KMS-11 (cell line): ENCODE results near the gene LAMA2.

Experiments used
- H2AFZ ChIP-seq: fragments of 200-600 bp; sonication (generic); 2 replicates; pipeline ENCODE4 v1.6.1; 2016; ENCODE audit warnings: antibody characterized with exemption, mixed run types, low read depth
- H3K27ac ChIP-seq: fragments of 200-600 bp; sonication (generic); 2 replicates; pipeline ENCODE4 v1.6.1; 2016; ENCODE audit warnings: mild to moderate bottlenecking, mixed run types
- H3K27me3 ChIP-seq: fragments of 200-600 bp; sonication (generic); 2 replicates; pipeline ENCODE4 v1.6.1; 2017; ENCODE audit warnings: mild to moderate bottlenecking, low read depth, mixed run types, moderate library complexity; ENCODE audit not compliant: insufficient read depth
- H3K36me3 ChIP-seq: fragments of 200-600 bp; sonication (generic); 2 replicates; pipeline ENCODE4 v1.6.1; 2017; ENCODE audit warnings: mild to moderate bottlenecking, mixed run types; ENCODE audit not compliant: insufficient read depth
- H3K4me1 ChIP-seq: fragments of 200-600 bp; sonication (generic); 2 replicates; pipeline ENCODE4 v1.6.1; 2016; ENCODE audit warnings: mild to moderate bottlenecking, low read depth, mixed run types; ENCODE audit not compliant: poor library complexity, severe bottlenecking
- H3K4me2 ChIP-seq: fragments of 200-600 bp; sonication (generic); 2 replicates; pipeline ENCODE4 v1.7.0; 2016; ENCODE audit warnings: mild to moderate bottlenecking, mixed run types
- H3K4me3 ChIP-seq: fragments of 200-600 bp; sonication (generic); IDR thresholded peaks from 2 replicates; pipeline ENCODE4 v1.6.1; 2017; ENCODE audit warnings: low read depth, low read length, mixed read lengths; ENCODE audit not compliant: insufficient read depth
- H3K79me2 ChIP-seq: fragments of 200-600 bp; sonication (generic); 2 replicates; pipeline ENCODE4 v1.6.1; 2016; ENCODE audit warnings: low read depth, mixed run types; ENCODE audit not compliant: insufficient read depth
- H3K9ac ChIP-seq: fragments of 200-600 bp; sonication (generic); 2 replicates; pipeline ENCODE4 v1.6.1; 2016; ENCODE audit warnings: mild to moderate bottlenecking, mixed run types
- H4K20me1 ChIP-seq: fragments of 200-600 bp; sonication (generic); 2 replicates; pipeline ENCODE4 v1.6.1; 2016; ENCODE audit warnings: mild to moderate bottlenecking, mixed run types; ENCODE audit not compliant: insufficient read depth
- CTCF ChIP-seq: fragments of 200-600 bp; sonication (generic); conservative IDR thresholded peaks from 2 replicates; pipeline ENCODE4 v1.6.1; 2017; ENCODE audit warnings: low read depth, mild to moderate bottlenecking, antibody characterized with exemption, low read length, moderate library complexity, mixed read lengths

LAMA2 gene

GRCh38 chr6:129111853-129112252 lies 228.9 kb downstream of the LAMA2 start:
- H3K79me2 ChIP-seq = no peaks in the 10 kb centered on the region
- H3K27me3 ChIP-seq = no peaks in the 10 kb centered on the region
- no peak for TF ChIP-seq CTCF
- no peak overlapping the region for H3K27ac ChIP-seq
- no peak overlapping the region for H3K4me3 ChIP-seq
- no peak overlapping the region for H3K4me2 ChIP-seq
- H3K9ac ChIP-seq = no peak overlapping the region
- H4K20me1 ChIP-seq = no peaks in the 10 kb centered on the region
- H2AFZ ChIP-seq = no peak overlapping the region
- H3K4me1 ChIP-seq = no peaks in the 10 kb centered on the region
- H3K36me3 ChIP-seq = no peaks in the 10 kb centered on the region

GRCh38 chr6:129112591-129112990 lies 229.7 kb downstream of the LAMA2 start:
- Histone ChIP-seq H3K36me3 (no peaks in the 10 kb centered on the region), H3K4me2 (no peak overlapping the region), H3K27me3 (no peaks in the 10 kb centered on the region), H3K4me3 (no peak overlapping the region), H3K9ac (no peak overlapping the region), H3K79me2 (no peaks in the 10 kb centered on the region), H3K4me1 (no peaks in the 10 kb centered on the region), H2AFZ (no peak overlapping the region), H3K27ac (no peak overlapping the region), H4K20me1 (no peaks in the 10 kb centered on the region)
- no peak for TF ChIP-seq CTCF

GRCh38 chr6:129113637-129114036 lies 230.7 kb downstream of the LAMA2 start:
- H3K4me2 ChIP-seq = no peak overlapping the region
- H3K4me1 ChIP-seq = no peaks in the 10 kb centered on the region
- no peak overlapping the region for H3K27ac ChIP-seq
- no peak overlapping the region for H2AFZ ChIP-seq
- no peaks in the 10 kb centered on the region for H3K36me3 ChIP-seq
- no peak for TF ChIP-seq CTCF
- H3K27me3 ChIP-seq = no peaks in the 10 kb centered on the region
- H3K9ac ChIP-seq = no peak overlapping the region
- no peaks in the 10 kb centered on the region for H4K20me1 ChIP-seq
- no peak overlapping the region for H3K4me3 ChIP-seq
- H3K79me2 ChIP-seq = no peaks in the 10 kb centered on the region

- Histone ChIP-seq H3K27ac (no peak overlapping the region), H4K20me1 (no peaks in the 10 kb centered on the region), H2AFZ (no peak overlapping the region), H3K4me2 (no peak overlapping the region), H3K36me3 (no peaks in the 10 kb centered on the region), H3K4me1 (no peaks in the 10 kb centered on the region), H3K9ac (no peak overlapping the region), H3K79me2 (no peaks in the 10 kb centered on the region), H3K27me3 (no peaks in the 10 kb centered on the region), H3K4me3 (no peak overlapping the region)
- TF ChIP-seq CTCF = no peak
Measured at GRCh38 chr6:129114636-129115391, 231.9 kb downstream of the LAMA2 start.
